CD4-positive, alpha-beta T cell treated with Interleukin-2 at 100 ng/mL for 4 hours (primary cell): Measurements from ENCODE around the gene ST7.
"Not testable (repeated sequence)": the region's sequence is repeated elsewhere in the genome, so short reads cannot be mapped to it uniquely, and the experiment has no call there.

Source experiments
- DNase-seq: peaks from one replicate; pipeline ENCODE4 v3.0.0-alpha.2; 2020; ENCODE audit warnings: low spot score

Gene ST7

GRCh38 chr7:116953372-116953905 lies at the start of gene ST7:
Gene ST7, plus strand, starts transcription at chr7:116953501. Its CDS starts 40 bp downstream, at chr7:116953541.
- peak; percentile 69 for DNase-seq

DNA sequence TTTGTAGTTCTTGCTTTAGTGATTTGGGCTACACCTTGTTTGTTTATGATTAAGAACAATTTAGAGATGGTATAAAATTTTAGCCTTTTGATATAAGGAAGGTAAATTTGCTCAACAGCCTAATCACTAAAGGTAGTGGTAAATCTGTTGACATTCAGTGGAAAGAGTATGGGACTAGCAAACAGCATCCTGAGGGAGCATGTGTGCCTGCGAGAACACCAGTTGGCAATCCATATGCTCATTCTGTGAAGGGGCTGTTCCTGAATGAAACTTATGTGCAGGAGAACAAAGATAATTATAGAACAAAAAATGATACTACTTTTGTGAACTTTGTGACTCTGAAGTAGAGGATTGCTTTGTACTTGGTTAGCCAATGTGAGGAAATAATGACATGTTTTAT lies 46.9 kb upstream of the ST7 start:
- no peak for DNase-seq

DNA sequence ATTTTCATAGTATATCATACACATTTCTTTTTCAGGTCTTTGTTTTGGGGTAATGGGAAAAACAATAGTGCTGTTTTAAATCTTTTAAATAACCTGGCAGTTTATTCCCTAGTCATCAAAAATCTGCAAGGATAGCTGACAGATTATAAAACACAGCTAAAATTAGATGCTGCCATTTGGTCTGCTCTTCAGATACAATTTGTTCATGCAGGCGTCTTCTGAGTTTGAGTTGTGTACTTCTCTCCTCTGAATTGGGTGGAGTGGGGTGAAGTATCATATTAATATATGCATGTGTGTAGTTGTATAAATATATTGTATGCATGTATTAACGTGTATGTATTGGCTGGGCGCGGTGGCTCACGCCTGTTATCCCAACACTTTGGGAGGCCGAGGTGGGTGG lies 42.9 kb upstream of the ST7 start:
- DNase-seq = no peak

GRCh38 chr7:116911801-116912200 lies 41.5 kb upstream of the ST7 start:
- no peak for DNase-seq

DNA sequence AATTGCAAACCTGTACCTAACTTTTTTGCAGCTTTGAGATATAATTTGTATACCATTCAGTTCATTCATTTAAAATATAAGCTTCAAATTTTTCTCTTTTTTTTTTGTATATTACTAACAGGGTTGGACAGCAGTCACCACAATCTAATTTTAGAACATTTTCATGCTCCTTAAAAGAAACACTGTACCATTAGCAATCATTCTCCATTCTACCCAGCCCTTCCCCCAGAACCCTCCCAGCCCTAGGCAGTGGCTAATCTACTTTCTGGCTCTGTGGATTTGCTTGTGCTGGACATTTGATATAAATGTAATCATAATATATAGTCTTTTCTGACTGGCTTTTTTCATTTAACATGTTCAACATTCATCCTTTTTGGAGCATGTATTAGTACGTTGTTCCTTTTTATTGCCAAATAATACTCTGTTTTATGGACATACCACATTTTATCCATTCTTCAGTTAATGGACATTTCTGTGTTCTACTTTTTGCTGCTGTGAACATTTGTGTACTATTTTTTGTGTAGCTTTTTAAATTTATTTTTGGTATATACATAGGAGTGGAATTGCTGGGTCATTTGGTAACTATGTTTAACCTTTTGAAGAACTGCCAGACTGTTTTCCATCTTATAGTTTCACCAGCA lies 40.9 kb upstream of the ST7 start:
- no peak for DNase-seq

GRCh38 chr7:116918704-116919103 lies 34.6 kb upstream of the ST7 start:
- DNase-seq = no peak

GRCh38 chr7:116920359-116920758 lies 32.9 kb upstream of the ST7 start:
- DNase-seq = no peak

DNA sequence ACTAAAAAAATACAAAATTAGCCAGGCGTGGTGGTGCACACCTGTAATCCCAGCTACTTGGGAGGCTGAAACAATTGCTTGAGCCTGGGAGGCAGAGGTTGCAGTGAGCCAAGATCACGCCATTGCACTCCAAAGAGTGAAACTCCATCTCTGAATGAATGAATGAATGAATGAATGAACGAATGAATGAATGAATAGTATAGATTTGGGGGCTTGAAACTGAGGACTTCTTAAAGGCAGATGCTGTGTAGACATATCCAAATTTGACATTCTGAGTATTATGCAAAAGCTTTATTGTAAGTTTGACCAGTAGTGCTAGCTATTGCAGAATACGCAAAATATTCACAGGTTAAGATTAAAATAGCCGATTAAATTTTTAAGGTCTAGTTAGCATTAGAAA lies 30.8 kb upstream of the ST7 start:
- no peak for DNase-seq

DNA sequence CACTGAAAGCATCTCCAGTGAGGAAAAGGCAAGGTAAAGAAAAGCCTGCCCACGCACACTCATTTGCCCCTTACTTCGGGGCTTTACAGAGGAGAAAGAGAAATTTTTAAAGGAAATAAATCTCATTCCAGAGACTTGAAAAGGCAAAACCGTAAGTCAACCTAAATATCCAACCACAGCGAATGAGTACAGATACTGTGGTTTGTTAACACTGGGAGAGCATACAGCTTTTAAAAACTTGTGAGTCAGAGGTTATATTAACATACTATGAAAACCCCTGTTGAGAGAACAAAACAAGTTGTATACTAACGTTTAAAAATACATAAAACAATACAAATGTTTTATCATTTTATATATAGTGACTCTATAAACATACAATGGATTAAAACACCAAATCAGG lies 28.6 kb upstream of the ST7 start:
- no peak for DNase-seq

DNA sequence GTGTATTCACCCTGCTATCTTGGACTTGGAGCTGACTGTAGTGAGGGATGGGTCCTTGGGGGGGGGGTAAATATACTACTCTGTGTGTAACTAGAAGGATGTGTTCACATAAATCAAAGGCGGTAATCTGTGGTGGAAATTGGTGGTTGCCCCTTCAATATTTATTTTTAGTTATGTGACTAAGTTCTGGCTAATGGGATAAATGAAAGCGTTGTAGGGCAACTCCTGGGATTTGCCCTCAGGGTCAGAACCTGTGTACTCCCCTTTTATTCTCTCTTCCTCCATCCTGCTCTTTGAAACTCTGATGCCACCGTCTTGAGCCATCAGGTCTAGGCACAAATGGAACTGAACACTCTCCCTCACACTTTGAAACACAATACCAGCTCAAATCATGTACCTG lies 24.3 kb upstream of the ST7 start:
- no peak for DNase-seq

- DNase-seq = peak; percentile 78
Measured at GRCh38 chr7:116929914-116930913, 23.1 kb upstream of the ST7 start.

- no peak for DNase-seq
Measured at GRCh38 chr7:116932566-116932965, 20.7 kb upstream of the ST7 start.

DNA sequence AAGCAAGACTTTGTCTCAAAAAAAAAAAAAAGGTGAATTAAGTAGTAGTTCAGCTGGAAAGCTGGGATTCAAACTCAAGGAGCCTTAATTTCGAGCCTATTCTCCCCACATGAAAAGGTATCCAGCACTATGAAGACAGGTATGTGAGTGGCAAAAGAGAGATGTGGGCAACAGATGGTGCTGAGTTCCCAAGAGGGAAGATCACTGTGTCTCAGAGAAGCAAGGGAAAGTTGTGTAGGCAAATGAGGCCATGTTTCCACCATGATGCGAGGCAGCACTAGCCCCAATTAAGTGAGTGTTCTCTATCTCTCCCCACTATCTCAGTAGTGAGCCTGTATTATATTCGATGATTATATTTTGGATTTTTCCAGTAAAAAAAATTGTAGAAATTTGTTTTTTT lies 19.8 kb upstream of the ST7 start:
- DNase-seq = no peak

DNA sequence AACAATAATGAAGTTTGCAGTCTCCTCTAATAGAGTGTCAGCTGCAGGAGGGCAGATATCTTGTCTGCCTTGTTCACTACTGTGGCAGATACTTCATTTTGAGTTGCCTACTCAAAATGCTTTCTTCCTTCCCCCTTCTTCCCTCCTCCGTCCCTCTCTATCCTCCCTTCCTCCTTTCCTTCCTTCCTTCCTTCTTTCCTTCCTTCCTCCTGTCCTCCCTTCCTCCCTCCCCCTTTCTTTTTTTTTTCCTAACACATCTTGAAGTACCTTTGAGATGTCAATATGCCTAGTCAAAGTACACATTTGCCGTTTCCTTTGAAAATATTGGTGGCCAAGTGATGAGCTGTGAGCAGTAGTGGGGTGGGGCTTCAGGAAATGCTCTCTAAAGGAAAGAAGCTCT lies 18.7 kb upstream of the ST7 start:
- DNase-seq = no peak

DNA sequence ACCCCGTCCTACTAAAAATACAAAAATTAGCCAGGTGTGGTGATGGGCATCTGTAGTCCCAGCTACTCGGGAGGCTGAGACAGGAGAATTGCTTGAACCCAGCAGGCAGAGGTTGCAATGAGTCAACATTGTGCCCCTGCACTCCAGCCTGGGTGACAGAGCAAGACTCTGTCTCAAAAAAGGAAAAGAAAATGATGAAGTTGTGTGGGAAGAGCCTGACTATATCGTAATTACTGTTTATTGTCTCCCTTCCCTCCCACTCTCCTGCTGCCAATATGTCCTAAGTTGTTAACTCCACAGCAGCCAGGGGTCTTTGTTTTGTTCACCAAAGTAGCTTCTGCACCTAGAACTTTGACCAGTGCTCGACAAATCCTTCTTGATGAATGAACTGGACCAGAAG lies 16.5 kb upstream of the ST7 start:
- DNase-seq = not testable (repeated sequence)

DNA sequence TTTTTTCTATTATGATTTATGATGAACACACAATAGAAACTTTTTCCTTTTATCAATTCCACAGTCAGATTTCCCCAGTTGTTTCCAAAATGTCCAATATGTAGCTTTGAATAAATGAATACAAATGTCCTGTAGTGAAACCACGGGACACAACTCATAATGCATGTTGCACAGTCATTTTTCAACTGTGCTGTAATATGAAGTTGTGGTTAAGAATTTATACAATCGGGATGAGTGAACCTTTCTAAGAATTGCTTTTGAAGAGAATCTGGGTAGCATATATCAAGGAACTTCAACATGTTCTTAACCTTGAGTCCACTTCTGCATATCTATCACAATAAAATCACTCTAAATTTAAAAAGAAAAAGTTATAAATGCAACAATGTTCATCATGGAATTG lies 14.6 kb upstream of the ST7 start:
- DNase-seq = no peak

GRCh38 chr7:116940689-116941370 lies 12.5 kb upstream of the ST7 start:
- no peak for DNase-seq

DNA sequence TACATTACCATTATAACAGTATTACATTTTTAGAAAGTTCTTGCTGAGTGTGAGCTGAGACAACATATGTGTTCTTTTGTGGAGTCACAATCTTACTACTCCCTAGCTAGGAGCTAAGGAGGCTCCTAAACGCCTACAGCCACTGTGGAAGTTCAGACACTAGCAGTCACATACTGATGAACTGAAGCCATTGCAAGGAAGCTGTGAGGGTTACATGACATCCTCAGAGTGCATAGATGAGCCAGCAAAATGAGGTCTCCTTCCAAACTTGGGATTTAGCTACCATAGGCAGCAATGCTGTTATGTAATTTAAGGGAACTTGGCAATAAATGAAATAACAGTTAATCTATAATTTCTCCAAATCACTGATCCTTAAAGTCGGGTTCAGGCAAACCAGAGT lies 10.8 kb upstream of the ST7 start:
- DNase-seq = no peak

GRCh38 chr7:116948934-116949333 lies 4.4 kb upstream of the ST7 start:
- no peak for DNase-seq

DNA sequence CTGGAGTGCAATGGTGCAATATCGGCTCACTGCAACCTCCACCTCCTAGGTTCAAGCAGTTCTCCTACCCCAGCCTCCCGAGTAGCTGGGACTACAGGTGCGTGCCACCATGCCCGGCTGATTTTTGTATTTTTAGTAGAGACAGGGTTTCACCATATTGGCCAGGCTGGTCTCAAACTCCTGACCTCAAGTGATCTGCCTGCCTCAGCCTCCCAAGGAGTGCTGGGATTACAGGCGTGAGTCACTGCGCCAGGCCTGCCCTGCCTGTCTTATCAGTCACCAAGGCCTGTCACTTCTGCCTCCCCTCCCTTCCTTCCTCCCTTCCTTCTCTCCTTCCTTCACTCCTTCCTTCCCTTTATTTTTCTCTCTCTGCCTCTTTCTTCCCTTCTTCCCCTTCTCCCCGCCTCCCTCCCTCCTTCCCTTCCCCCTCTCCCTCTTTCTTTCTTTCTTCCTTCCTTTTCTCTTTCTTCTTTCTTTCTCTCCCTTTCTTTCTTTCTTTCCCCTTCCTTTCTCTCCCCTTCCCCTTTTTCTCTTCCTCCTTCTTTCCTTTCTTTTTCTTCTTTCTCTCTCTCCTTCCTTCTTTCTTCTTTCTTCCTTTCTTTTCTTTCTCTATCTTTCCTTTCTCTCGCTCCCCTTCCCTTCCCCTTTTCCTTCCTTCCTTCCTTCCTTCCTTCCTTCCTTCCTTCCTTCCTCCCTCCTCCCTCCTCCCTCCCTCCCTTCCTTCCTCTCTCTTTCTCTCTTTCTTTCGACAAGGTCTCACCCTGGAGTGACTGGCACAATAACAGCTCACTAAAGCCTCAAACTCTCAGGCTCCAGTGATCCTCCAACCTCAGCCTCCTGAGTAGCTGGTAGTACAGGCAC lies 3.1 kb upstream of the ST7 start:
- no peak for DNase-seq

- DNase-seq = no peak
Measured at GRCh38 chr7:116950889-116951351, 2.4 kb upstream of the ST7 start.
